HG02678 (cell line): Measurements from ENCODE around the gene PCYOX1L.

Experiments used
- ATAC-seq: cut with Tn5 transposase; IDR thresholded peaks from one replicate; pipeline ENCODE4 v1.9.1; 2021; ENCODE audit warnings: mild to moderate bottlenecking, moderate library complexity; ENCODE audit not compliant: unreplicated experiment

Gene PCYOX1L, protein sequence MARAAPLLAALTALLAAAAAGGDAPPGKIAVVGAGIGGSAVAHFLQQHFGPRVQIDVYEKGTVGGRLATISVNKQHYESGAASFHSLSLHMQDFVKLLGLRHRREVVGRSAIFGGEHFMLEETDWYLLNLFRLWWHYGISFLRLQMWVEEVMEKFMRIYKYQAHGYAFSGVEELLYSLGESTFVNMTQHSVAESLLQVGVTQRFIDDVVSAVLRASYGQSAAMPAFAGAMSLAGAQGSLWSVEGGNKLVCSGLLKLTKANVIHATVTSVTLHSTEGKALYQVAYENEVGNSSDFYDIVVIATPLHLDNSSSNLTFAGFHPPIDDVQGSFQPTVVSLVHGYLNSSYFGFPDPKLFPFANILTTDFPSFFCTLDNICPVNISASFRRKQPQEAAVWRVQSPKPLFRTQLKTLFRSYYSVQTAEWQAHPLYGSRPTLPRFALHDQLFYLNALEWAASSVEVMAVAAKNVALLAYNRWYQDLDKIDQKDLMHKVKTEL

GRCh38 chr5:149357370-149358293, at the start of gene PCYOX1L:
TSS of gene PCYOX1L (plus strand) at chr5:149358046. CDS start at chr5:149358069, 23 bp downstream.
- peak; percentile 99 for ATAC-seq

GRCh38 chr5:149309354-149309753, 48.5 kb upstream of the PCYOX1L start:
- no peak for ATAC-seq

DNA sequence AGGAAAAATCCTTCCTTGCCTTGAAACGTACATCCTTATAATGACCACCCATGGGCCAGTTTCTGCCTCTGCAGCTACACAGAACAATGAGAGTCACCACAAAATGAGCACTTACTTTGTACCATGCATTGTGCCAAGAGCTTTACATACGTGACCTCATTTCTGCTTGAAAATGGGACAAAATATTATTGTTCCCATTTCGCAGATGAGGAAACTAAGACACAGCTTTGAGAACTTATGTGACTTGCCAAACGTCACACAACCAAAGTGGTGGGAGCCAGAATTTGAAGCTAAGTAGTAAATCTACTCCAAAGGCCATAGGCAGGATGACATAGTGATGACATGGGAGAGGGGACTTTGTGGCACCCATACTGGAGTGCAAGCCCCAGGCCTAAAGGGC, 47.4 kb upstream of the PCYOX1L start:
- ATAC-seq, result no peak

DNA sequence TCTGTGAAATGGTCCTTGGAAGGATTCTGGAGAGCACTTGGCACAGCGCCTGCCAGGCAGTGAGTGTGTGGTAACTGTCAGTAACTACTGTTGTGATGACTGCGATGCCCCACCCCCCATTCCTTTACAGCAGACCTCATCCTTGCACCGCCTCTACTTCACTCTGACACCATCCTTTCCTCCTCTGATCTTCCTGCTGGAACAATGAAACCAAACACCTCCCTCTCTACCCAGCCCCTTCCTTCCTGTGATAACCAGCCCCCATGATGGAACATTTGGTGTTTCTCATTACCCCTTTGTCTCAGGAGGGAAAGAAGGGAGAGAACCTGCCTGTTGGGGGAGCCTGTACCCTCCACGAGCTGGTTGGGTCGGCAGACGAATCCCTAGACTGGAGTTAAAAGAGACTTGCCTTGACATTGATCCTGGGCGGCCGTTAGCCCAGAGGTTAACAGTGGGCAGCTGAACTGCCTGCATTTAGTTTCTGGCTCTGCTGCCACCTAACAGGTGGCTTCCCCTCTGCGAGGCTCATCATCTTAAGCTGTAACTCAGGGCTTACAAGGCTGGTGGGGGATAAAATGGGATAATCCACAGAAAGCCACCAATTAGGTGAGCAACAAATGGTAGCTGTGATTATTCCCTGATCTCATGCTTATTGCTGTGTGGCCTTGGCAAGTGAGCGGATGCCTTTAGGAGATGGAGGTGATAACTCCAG, 46.7 kb upstream of the PCYOX1L start:
- no peak for ATAC-seq

DNA sequence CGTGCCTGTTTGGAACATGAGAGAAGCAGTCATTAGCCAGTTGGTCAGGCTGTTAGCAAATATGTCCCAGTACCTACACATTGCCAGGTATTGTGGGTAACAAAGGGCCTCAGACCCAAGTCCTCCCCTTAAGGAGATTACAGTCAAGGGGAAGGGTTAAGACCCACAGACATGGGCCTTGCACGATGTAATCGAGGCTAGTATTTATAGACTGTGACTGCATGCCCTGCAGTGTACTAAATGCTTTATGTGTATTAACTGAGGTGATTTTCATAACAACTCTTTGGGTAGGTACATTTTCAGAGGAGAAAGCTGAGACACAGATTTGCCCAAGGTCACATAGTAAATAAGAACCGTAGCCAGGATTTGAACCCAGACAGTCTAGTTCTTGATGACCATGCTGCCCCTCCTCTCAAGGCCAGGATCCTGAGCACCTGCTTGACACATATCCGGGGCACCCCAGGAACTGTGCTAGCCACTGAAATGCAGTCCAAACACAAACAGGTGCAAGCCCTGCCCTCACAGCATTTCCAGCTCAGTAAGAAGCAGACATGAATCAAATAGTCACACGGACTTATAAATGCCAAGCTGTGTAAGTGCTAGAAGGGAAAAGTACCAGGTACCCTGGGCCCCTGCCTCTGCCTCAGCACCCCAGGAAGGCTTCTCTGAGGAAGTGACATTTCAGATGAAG, 44.5 kb upstream of the PCYOX1L start:
- ATAC-seq, result no peak

DNA sequence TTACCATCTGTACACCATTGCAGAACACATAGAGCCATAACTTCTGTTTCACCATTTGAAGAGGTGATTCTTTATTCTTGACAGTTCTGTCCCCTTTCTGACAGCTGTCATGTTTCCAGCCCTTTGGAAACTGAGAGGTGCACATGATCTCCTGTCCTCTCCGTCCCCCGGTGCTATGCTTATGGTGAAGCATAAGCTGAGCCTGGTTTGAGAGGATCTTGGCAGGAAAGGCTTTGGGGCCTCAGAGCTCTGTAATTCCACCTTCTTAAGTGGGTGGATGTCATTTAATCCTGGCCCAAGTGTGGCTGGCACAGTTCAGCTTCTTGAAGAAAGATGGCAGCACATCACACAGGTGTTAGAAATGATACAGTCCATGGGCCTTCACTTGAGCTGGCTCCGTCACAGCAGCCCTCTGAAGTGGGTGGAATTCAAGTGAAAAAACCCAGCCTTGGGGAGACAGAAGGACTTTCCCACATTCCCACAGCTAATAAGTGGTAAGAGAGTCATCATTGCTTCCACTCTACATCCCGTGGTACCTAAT, 43.2 kb upstream of the PCYOX1L start:
- ATAC-seq, result no peak

- no peak for ATAC-seq
Observed at GRCh38 chr5:149315753-149316152, 42.1 kb upstream of the PCYOX1L start.

DNA sequence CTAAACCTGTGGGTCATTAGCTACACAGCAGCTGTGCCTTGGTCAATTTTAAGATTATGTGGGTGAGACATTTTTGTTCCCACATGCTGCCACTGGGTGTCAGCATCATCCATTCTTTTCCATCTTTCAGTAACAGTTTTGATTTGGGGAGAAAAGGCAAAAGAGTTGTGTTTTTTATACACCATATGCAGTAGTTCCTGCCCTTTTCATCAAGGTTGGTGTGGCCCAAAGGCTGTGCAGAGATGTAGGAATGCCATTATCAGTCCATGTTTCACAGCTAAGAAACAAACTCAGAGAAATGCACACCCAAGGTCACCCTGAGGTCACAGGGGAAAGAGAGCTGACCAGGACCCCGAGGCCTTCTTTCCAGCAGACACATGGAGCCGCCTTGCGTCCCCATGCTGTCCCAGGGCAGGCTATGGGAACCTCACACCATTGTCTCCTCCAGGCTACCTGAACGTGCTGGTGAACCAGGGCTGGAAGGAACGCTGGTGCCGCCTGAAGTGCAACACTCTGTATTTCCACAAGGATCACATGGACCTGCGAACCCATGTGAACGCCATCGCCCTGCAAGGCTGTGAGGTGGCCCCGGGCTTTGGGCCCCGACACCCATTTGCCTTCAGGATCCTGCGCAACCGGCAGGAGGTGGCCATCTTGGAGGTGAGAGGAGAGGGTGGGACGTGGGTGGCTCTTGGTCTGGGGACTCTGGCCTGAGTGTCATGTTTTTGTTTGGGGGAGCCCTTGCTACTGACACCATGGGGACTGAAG, 40.4 kb upstream of the PCYOX1L start:
- ATAC-seq, result peak; percentile 55

DNA sequence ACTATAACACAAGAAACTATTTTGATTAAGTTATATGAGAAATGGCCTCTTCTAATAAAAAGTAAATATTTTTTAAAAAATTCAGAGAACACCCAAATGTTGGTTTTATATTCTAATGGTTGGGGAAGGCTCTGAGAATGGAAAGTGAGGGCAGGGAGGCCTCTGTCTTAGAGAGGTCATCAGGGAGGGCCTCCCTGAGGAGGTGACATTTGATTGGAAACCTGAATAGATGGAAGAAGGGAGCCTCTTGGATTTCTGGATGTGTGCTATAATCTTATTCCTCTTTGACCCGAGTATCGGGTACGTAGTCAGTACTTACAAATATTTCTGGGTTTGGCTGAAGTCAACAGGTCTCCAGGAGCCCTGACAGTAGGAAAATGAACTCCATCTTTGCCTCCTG, 38.7 kb upstream of the PCYOX1L start:
- no peak for ATAC-seq

GRCh38 chr5:149320791-149321330, 37.0 kb upstream of the PCYOX1L start:
- ATAC-seq, result no peak

DNA sequence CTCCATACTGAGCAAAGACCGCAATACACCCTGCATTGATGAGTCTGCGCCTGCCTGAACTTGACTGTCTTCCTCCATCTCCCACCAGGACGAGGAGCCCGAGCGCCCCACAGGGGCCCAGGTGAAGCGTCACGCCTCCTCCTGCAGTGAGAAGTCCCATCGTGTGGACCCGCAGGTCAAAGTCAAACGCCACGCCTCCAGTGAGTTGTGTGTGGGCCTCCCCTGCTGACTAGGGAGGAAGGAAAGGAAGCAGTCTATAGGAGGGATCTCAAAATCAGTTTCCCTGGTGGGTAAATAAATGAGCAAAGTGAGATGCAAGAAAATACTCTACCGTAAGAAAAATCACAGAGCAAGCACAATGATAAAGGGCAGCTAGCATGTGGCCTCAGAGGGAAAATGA, 35.3 kb upstream of the PCYOX1L start:
- no peak for ATAC-seq

- no peak for ATAC-seq
Observed at GRCh38 chr5:149323210-149323609, 34.6 kb upstream of the PCYOX1L start.

DNA sequence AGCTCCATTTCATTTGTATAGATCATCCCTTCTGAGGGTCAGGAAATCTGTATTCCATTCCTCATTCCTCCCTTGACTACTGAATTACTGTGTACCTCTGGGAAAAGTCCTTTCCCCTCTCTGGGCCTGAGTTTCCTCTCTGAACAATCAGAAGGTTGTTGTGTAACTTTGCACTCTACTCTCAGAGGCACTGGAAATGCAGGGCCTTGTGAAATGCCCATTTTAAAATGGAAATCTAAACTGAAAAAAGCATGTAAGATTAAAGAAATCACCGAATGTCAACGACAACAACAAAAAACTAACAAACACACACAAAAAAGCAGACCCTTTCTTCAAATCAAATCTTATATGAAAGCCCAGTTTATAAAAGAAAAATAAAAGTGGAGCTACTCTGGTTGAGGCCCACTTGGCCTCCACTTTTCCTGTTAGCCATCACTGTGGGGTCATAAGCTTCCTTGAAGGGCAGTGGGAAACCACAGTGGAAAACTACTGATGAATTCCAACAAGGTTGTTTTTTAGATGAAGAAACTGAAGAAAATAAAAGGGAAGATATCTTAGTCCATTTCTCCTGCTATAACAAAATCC, 34.1 kb upstream of the PCYOX1L start:
- no peak for ATAC-seq

- ATAC-seq, result no peak
Observed at GRCh38 chr5:149324641-149325040, 33.2 kb upstream of the PCYOX1L start.

DNA sequence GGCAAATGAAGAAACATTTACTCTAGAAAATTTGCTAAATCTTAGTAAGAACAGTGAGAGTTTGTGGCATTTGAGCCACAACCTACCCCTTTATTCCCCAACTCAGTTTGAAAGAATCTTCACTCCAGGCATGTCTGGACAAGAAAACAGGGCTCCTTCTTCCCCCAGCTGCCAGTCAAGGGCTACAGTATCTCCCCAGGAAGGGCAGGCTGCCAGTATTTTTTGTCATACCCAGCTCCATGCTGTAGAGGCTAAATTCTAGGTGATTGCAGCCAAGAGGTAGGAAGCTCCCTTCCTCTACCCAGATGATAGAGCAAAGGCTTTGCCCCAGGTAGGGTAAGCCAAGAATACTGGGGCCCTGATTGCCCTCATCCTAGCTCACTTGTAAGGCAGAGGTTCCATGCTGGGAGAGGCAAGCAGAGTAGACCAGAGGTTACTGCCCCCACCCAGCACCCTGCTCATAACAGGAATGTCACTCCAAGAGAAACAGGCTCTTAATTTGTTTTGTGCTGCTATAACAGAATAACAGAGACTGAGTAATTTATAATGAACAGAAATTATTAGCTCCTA, 32.6 kb upstream of the PCYOX1L start:
- ATAC-seq, result no peak

DNA sequence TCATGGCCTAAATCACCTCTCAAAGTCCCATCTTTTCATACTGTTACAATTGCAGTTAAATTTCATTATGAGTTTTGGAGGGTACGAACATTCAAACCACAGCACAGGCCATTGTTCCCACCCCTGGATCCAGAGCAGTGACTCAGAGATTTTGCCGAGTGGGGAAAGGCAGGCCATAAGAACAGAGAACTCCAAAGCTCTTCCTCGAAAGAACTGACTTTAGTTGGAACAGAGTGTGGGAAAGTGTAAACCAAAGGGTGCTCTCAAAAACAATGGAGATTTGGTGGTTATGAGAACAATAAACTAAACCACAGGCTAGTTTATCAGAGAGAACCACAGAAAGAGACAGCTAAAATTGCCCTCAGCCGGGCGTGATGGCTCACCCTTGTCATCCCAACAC, 32.0 kb upstream of the PCYOX1L start:
- no peak for ATAC-seq

DNA sequence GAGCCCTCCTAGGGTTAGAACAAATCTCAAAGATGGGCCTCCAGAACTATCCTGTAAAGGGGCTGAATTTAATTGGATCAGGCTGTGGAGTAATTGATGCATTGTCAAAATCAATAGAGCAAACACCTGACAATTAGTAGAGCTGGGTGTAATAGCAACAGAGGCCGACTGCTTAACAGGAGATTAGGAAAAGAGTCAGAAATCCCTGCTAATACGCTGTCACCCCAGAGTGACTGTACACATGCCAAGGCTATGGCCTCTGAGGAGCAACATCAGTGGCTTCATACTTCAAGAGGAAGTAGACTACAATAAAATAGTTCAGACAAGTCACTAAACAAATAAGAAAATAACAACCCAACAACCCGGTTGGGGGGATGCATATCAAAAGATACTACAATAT, 31.2 kb upstream of the PCYOX1L start:
- no peak for ATAC-seq

GRCh38 chr5:149328177-149328576, 29.7 kb upstream of the PCYOX1L start:
- no peak for ATAC-seq
